ENCODE data around the gene TRUB2. TPM values are rescaled to one million over a fixed set of nuclear protein-coding genes. Genes with fewer than 3 reads are reported as not detected.

The TRUB2 gene
- total and polyA plus RNA-seq, 2 of the 8 experiments (the other 6 are each of a cell fraction or from before 2014, with no cell fraction given), result 20.7 to 37.8 TPM

- TF ChIP-seq CHD7 (IDR thresholded peaks at IDR 0.05; ENCODE audit: insufficient replicate concordance, low read length), result no peak
- no peak for TF ChIP-seq CEBPB (IDR thresholded peaks at IDR 0.05; ENCODE audit: low read depth, low read length)
- no peak for TF ChIP-seq CTBP2 (IDR thresholded peaks at IDR 0.05; ENCODE audit: borderline replicate concordance, insufficient read depth, insufficient read length, low read length)
- no peak for TF ChIP-seq PHF8 (conservative IDR thresholded peaks at IDR 0.05; ENCODE audit: low read depth, low read length)
- no peak for TF ChIP-seq SUZ12 (IDR thresholded peaks at IDR 0.05; ENCODE audit: low read length)
- TF ChIP-seq RFX5 (IDR thresholded peaks at IDR 0.05; ENCODE audit: borderline replicate concordance, low read depth, low read length), result no peak
- no peak for TF ChIP-seq TBP (IDR thresholded peaks at IDR 0.05; ENCODE audit: low read depth, low read length)
- no peak for TF ChIP-seq POLR2AphosphoS5 (IDR thresholded peaks at IDR 0.05; ENCODE audit: low read depth, low read length)
These were observed 21.6 kb upstream of the TRUB2 start (continued) for GRCh38 chr9:128343855-128344254.
